HG03280 (cell line): ENCODE data around the gene DCP2.

Experiments used
- ATAC-seq: cut with Tn5 transposase; IDR thresholded peaks from one replicate; pipeline ENCODE4 v1.9.1; 2021; ENCODE audit warnings: mild to moderate bottlenecking, moderate library complexity; ENCODE audit not compliant: unreplicated experiment

Gene DCP2

DNA sequence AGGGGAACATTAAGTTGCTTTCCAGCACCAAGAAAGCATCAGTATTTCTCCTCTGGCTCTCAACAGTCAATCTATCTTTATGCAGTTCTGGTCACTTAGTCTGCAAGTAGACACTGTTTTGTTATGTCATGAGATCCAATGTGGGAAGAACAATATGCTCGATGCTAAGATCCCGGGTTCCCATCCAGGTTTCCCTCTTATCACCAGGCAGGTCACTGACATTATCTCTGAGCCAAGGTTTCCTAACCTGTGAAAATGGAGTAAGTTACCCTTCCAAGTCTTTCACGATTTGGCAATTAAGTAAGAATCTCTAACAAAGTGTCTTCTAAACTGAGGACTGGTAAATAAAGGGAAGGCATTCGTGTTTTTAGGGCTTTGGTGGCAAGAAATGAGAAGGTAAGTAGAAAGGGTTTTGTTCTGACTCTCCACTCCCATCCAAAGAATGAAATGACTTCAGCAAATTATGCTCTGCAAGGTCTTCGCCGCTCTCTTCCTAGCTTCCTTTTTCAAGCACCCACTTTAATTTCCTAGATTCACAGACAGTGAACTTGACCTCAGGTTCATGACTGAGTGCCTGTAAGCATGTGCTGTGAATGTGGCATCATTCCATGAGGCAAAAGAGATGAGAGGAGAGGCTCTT lies 86.4 kb downstream of the DCP2 start:
- ATAC-seq = no peak

DNA sequence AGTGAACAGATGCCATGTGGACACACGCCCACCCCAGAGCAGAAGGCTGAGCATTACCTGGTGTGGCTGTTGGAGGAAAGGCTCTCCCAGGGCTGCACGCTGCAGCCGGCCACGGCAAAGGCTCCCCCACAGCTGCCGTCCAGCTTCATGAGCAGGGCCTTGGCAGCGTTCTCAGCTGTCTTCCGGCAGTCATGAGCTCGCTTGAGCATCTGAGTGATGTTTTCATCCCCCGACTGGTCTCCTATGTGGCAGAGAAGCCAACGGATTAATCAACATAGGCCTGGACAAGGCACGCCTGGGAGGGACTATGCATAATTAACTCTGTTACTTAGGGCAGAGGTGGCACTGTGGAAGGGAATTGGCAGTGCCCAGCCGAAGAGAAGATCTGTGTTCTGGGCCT lies 87.3 kb downstream of the DCP2 start:
- ATAC-seq = no peak

GRCh38 chr5:113064806-113065205 lies 88.2 kb downstream of the DCP2 start:
- ATAC-seq = no peak

GRCh38 chr5:113065626-113066025 lies 89.0 kb downstream of the DCP2 start:
- ATAC-seq = no peak

DNA sequence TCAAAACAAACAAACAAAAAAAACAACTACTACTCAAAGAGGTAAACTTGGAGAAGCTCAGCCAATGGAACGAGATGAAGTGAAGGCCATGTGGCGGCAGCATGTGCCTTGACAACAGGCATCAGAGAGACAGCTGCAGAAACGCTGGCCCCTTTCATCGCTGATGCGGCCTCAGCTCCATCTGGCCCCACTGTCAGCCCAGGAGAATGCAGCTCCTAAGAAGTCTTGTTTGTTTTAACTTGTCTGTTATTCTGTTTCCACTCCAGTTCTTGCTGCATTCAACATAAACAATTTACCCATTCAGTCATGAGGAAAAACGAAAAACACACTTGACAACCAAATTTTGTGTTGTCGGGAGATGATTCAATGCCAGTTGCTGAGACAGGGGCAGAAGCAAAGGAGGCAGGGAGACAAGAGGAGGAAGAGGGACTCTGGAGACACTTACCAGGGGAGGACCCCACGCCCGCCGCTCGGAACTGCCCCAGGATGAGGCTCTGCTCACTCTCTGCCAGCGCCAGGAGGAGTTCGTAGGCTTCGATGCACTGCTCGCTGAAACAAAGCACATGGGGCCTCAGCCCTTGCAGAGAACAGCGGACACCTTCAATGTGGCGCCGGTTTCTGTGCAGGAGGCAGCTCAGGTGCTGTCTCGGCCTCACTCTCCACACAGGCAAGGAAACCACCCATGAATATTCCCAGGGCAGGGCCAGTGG lies 91.2 kb downstream of the DCP2 start:
- no peak for ATAC-seq

- ATAC-seq = no peak
Measured at GRCh38 chr5:113068559-113068958, 92.0 kb downstream of the DCP2 start.
